A172 (cell line): ENCODE results near the gene MINDY2. TPM values are rescaled to one million over a fixed set of nuclear protein-coding genes. Genes with fewer than 3 reads are reported as not detected.
"Not testable (repeated sequence)": the region's sequence is repeated elsewhere in the genome, so short reads cannot be mapped to it uniquely, and the experiment has no call there.

Experiments used
- DNase-seq: peaks from one replicate; pipeline ENCODE4 v3.0.0-alpha.2; 2015; ENCODE audit warnings: low spot score
- total RNA-seq: library from RNA; depleted of rRNA; stranded (reverse); fragments of >200 nt; shearing (Covaris generic); gene quantifications from 2 replicates; pipeline ENCODE4 v1.2.3, GENCODE V29; 2014; rRNA removed

The MINDY2 gene
- total RNA-seq, 1 experiment from 2014 or later = 6.3 TPM

DNA sequence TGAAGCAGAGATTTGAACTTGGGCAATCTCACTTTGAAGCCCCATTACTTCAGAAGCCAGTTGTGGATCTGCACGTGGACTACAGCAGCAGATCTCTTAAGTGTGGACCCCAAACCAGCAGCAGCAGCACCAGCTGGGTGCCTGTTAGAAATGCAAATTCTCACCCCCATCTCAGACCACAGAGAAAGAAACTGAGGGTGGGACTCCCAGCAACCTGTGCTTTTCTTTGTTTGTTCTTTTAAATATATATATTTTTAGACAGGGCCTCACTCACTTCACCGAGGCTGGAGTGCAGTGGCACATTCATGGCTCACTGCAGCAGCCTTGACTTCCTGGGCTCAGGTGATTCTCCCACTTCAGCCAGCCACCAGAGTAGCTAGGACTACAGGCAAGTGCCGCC, 109.2 kb downstream of the MINDY2 start:
- no peak for DNase-seq

DNA sequence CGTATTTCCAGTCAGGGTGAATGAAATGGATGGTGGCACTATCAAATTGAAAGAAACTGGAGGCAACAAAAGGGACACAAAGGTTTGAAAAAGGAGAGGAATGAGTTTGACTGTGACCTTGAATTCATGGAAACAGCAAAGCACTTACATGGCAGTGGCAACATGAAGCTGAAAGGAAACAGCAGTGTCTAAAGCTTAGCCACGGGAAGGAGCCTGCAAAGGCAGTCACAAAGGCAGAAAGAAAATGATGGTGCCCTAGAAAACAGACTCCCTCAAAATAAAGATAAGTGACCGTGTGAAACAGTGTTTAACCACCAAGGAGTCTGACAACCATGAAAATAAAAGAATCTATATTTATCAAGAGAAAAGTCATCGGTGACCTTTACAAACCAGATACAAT, 111.1 kb downstream of the MINDY2 start:
- no peak for DNase-seq

GRCh38 chr15:58883926-58884325, 112.8 kb downstream of the MINDY2 start:
- DNase-seq = not testable (repeated sequence)

- DNase-seq = no peak
Observed at GRCh38 chr15:58886921-58887320, 115.8 kb downstream of the MINDY2 start.

- DNase-seq = no peak
Observed at GRCh38 chr15:58889363-58889762, 118.3 kb downstream of the MINDY2 start.

DNA sequence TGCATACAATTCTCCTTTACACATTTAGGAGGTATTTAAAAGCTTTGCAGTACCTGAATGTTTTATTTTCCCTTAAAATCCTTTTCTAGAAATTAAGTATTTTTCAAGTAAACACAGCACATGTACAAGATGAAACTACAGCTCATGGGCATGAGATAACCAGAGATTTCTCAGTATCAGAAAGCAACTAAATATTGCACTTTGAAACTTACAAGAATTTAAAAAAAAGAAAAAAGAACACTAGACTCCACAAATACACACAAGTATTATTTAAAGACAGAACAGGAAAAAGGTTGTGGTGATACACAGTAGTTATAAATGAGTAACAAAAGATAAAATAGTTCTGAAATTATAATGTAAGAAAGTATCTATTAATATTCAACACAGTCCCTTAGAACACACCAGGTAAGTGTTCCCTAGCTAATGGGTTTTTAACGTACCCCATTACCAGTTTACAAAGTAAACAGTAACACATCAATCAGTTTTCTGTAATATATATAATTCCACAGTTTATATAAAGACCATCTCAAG, 127.1 kb downstream of the MINDY2 start:
- no peak for DNase-seq

DNA sequence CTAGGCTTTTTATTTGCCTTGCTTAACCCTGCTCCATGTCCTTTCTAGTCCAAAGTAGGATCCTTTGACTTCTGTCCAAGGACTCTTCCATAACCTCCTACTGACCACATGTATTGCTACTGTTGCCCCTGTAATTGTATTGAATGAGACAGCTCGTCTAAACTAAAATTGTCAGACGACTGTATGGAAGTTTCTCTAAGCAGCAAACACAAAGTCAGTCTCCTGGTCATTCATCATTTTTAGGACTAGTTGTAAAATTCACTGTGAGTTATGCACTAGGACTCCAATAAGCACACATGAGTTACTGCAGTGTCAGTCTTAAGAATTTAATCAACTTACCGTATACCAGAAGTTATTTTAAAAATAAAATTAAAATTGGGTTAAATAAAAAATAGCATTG, 129.5 kb downstream of the MINDY2 start:
- DNase-seq = no peak

DNA sequence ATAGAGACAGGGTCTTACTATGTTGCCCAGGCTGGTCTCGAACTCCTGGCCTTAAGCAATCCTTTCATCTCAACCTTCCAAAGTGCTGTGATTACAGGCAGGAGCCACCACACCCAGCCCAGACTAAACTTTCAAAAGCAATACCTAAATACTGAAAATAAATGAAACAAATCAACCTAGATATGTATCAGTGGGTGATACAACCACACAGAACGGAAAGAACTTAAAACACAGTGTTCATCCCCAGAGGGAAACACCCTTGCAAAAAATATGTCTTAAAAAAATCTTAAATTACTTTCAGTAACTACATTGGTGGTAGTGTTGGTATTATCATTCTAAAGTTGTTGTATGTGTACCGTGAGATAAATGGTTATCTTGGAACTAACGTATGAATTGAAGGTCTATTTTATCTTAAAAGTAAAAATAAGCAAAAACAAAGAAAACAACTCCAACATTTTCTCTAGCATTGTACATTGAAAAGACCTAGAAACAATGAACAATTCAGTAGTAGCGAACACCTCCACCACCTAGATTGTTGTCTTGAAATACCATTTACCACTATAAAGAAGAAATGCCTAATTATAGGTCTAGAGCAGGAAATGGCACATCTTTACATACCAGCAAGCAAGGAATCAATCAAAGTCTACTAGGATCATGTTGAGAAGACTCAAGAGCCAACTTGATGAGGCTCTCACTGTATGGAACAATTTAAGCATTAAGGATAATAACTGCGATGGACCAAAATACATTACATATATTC, 137.6 kb downstream of the MINDY2 start:
- DNase-seq = no peak

- DNase-seq = no peak
Observed at GRCh38 chr15:58909616-58910015, 138.5 kb downstream of the MINDY2 start.

DNA sequence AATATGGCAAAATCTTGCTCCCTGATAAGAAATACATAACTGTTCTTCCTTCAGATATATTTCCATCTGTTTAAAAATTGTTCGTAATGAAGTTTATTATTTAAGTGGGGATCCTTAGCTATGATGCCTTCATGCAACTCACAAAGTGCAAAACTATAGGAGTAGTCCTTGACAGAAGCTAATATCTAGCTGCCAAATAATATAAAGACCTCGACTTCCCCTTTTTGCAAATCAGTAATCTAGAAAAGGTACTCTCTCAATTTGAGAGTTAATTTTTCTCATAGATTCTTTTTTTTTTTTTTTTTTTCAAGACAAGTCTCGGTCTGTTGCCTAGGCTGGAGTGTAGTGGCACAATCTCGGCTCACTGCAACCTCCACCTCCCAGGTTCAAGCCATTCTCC, 139.4 kb downstream of the MINDY2 start:
- no peak for DNase-seq

Other genes with a start within 250 kb of the MINDY2 start
- gene ADAM10, start 21.6 kb upstream of the MINDY2 start, total RNA-seq = 116 and 128 TPM in 2 replicates
- 73.8 and 74.0 TPM in 2 replicates for gene SLTM, start 162.4 kb downstream of the MINDY2 start, total RNA-seq
- 13.5 and 18.4 TPM in 2 replicates for gene RNF111, start 216.4 kb downstream of the MINDY2 start, total RNA-seq